RWPE2 (cell line): ENCODE results near the gene FOXE3.
A peak's percentile ranks its signal among the peaks of the same experiment; 100 is the strongest.

Experiments
- ATAC-seq: fragments of 200-7000 bp; cut with Tn5 transposase; 3 replicates; pipeline ENCODE4 v1.9.1; 2021; ENCODE audit warnings: low read depth
- DNase-seq: peaks from one replicate; pipeline ENCODE4 v3.0.0-alpha.2; 2020; ENCODE audit warnings: low spot score
- H3K27ac ChIP-seq: fragments of 450-650 bp; 2 replicates; pipeline ENCODE4 v1.5.1; 2017; ENCODE audit warnings: mild to moderate bottlenecking; ENCODE audit not compliant: poor library complexity, severe bottlenecking
- H3K27me3 ChIP-seq: fragments of 250-450 bp; sonication (Bioruptor Pico); 2 replicates; pipeline ENCODE4 v1.5.1; 2021; ENCODE audit warnings: mild to moderate bottlenecking, moderate library complexity; ENCODE audit not compliant: insufficient read depth, poor library complexity, severe bottlenecking
- H3K36me3 ChIP-seq: fragments of 250-450 bp; sonication (Bioruptor Pico); 2 replicates; pipeline ENCODE4 v1.5.1; 2020; ENCODE audit warnings: low read depth, mild to moderate bottlenecking, moderate library complexity
- H3K4me1 ChIP-seq: fragments of 250-450 bp; sonication (Bioruptor Pico); 2 replicates; pipeline ENCODE4 v1.5.1; 2021; ENCODE audit warnings: mild to moderate bottlenecking, moderate library complexity; ENCODE audit not compliant: insufficient read depth, poor library complexity, severe bottlenecking
- H3K4me3 ChIP-seq: fragments of 250-450 bp; sonication (Bioruptor Pico); 2 replicates; pipeline ENCODE4 v1.5.1; 2021; ENCODE audit warnings: mild to moderate bottlenecking, moderate library complexity; ENCODE audit not compliant: severe bottlenecking
- H3K9me3 ChIP-seq: fragments of 250-450 bp; sonication (Bioruptor Pico); 2 replicates; pipeline ENCODE4 v1.5.1; 2021; ENCODE audit warnings: mild to moderate bottlenecking, moderate library complexity; ENCODE audit not compliant: severe bottlenecking
- TF ChIP-seq, protein P1 (sequence below): fragments of 450-650 bp; IDR thresholded peaks from one replicate; pipeline ENCODE4 v1.5.1; 2017; ENCODE audit warnings: mild to moderate bottlenecking, moderate library complexity; ENCODE audit not compliant: poor library complexity, severe bottlenecking

The FOXE3 gene

DNA sequence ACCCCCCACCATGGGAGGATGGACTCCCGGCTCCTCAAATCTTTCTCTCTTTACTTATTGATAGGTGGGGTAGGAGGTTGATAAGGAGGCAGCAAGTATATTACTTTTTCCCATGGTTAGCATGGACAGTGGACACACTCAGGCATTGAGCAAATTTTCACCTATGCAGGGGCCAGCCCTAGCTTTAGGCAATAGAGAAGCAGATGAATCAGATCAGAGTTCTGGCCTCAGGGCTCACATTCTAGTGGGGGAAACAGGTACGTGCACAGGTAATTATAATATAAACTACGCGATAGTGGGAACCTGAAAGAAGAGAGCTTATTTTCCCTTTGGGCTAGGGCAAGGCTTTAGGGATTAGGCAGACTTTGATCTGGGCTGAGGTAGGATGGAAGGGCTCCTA is 13.5 kb upstream of the FOXE3 start:
- TF ChIP-seq, protein P1, sequence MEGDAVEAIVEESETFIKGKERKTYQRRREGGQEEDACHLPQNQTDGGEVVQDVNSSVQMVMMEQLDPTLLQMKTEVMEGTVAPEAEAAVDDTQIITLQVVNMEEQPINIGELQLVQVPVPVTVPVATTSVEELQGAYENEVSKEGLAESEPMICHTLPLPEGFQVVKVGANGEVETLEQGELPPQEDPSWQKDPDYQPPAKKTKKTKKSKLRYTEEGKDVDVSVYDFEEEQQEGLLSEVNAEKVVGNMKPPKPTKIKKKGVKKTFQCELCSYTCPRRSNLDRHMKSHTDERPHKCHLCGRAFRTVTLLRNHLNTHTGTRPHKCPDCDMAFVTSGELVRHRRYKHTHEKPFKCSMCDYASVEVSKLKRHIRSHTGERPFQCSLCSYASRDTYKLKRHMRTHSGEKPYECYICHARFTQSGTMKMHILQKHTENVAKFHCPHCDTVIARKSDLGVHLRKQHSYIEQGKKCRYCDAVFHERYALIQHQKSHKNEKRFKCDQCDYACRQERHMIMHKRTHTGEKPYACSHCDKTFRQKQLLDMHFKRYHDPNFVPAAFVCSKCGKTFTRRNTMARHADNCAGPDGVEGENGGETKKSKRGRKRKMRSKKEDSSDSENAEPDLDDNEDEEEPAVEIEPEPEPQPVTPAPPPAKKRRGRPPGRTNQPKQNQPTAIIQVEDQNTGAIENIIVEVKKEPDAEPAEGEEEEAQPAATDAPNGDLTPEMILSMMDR: no peak
- H3K27me3 ChIP-seq: no peaks in the 10 kb centered on the region
- H3K4me3 ChIP-seq: no peak overlapping the region
- no peak overlapping the region for H3K27ac ChIP-seq
- ATAC-seq (peak; percentile 38; the same call in 2 of the 3 replicates), DNase-seq (no peak)
- H3K9me3 ChIP-seq: no peaks in the 10 kb centered on the region
- H3K36me3 ChIP-seq: no peaks in the 10 kb centered on the region
- no peaks in the 10 kb centered on the region for H3K4me1 ChIP-seq

DNA sequence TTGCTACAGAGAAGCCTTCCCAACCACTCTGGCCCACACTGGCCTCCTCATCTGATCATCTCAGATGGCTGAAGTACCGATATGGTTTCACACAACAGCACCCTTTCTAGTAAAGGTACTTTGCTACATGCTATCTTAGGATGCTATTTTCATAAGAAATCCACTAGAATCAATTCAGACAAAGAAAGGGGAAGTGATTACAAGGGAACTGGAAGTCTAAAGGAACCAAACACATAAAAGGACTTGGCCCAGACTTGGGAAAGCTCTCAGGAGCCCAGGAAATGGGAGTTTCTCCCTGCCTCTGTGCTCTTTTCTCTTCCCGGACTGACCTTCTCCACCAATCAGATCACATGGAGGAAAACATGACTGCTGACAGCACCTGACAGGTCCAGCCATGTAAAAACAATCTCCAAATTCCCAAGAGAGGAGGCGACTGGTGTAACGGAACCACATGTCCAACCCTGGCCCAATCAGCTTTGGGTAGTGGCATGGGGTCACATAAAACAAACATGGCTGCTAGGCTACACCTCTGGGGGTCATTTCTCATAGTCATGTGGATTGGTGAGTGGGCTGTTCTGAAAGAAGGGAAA is 12.7 kb upstream of the FOXE3 start:
- TF ChIP-seq, protein P1: no peak
- no peaks in the 10 kb centered on the region for H3K27me3 ChIP-seq
- DNase-seq (no peak), ATAC-seq (no peak)
- no peak overlapping the region for H3K27ac ChIP-seq
- H3K9me3 ChIP-seq: no peaks in the 10 kb centered on the region
- H3K36me3 ChIP-seq: no peaks in the 10 kb centered on the region
- H3K4me3 ChIP-seq: no peak overlapping the region
- peaks cover 4% of the 10 kb centered on the region for H3K4me1 ChIP-seq

- TF ChIP-seq, protein P1: no peak
- no peak overlapping the region for H3K4me3 ChIP-seq
- peaks cover 22% of the 10 kb centered on the region for H3K4me1 ChIP-seq
- H3K9me3 ChIP-seq: no peaks in the 10 kb centered on the region
- no peaks in the 10 kb centered on the region for H3K36me3 ChIP-seq
- no peaks in the 10 kb centered on the region for H3K27me3 ChIP-seq
- H3K27ac ChIP-seq: no peak overlapping the region
- DNase-seq (no peak), ATAC-seq (no peak)
These were observed 10.4 kb upstream of the FOXE3 start for GRCh38 chr1:47405697-47406096.

DNA sequence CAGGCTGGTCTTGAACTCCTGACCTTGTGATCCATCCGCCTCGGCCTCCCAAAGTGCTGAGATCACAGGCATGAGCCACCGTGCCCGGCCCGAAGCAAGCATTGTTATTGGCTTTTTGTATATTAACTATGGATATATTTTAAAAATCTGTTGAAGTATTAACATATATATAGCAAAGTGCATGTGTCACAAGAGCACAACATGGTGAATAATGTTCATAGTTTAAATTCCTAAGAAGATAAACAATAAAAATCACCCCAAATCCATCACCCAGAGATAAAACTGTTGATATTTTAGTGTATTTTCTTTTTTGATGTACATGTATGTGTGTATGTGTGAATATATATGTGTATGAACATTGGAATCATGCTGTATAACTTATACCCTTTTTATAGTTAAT is 9.1 kb upstream of the FOXE3 start:
- Histone ChIP-seq H3K27ac (no peak overlapping the region), H3K36me3 (no peaks in the 10 kb centered on the region), H3K4me1 (peaks cover 22% of the 10 kb centered on the region), H3K4me3 (no peak overlapping the region), H3K9me3 (no peaks in the 10 kb centered on the region), H3K27me3 (no peaks in the 10 kb centered on the region)
- no peak for ATAC-seq
- TF ChIP-seq, protein P1: no peak
- no peak for DNase-seq

DNA sequence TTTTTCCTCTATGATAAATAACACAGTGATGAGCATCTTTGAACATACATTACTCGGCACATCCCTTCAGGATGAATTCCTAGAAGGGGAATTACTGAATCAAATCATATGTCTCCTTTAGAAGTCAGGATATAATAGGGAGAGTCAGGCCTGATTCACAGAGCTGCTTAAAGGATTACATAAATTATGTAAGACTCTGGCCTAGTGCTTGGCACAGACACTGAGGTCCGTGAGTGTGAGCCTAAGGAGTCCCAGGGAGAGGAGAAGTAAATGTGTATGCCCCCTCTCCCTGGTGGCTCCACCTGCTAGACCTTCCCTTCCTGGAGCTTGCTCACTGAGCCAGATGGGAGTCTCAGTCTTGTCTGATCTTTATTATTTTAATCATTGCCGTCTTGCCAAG is 8.6 kb upstream of the FOXE3 start:
- no peak for ATAC-seq
- peaks cover 22% of the 10 kb centered on the region for H3K4me1 ChIP-seq
- TF ChIP-seq, protein P1: no peak
- H3K36me3 ChIP-seq: no peaks in the 10 kb centered on the region
- no peak overlapping the region for H3K4me3 ChIP-seq
- DNase-seq: no peak
- H3K27ac ChIP-seq: no peak overlapping the region
- no peaks in the 10 kb centered on the region for H3K9me3 ChIP-seq
- H3K27me3 ChIP-seq: no peaks in the 10 kb centered on the region
